Upper lobe of right lung (tissue), 1 donor: ENCODE measurements around the gene NIPAL4. TPM values are rescaled to one million over a fixed set of nuclear protein-coding genes. Genes with fewer than 3 reads are reported as not detected.

Source experiments
- ATAC-seq: fragments of 200-7000 bp; cut with Tn5 transposase; one replicate; pipeline ENCODE4 v1.9.1; 2020; ENCODE audit warnings: mild to moderate bottlenecking, moderate library complexity
- DNase-seq: peaks from one replicate; pipeline ENCODE4 v3.0.0-alpha.2; 2020
- H3K27ac ChIP-seq: fragments of 200-600 bp; one replicate; pipeline ENCODE4 v1.8.0; 2022
- H3K27me3 ChIP-seq: fragments of 200-600 bp; one replicate; pipeline ENCODE4 v1.8.0; 2022; ENCODE audit warnings: mild to moderate bottlenecking
- H3K36me3 ChIP-seq: fragments of 200-600 bp; one replicate; pipeline ENCODE4 v1.8.0; 2022
- H3K4me1 ChIP-seq: fragments of 200-600 bp; one replicate; pipeline ENCODE4 v1.8.0; 2022
- H3K4me3 ChIP-seq: fragments of 200-600 bp; one replicate; pipeline ENCODE4 v1.8.0; 2022; ENCODE audit warnings: mild to moderate bottlenecking
- H3K9me3 ChIP-seq: fragments of 200-600 bp; one replicate; pipeline ENCODE4 v1.8.0; 2022
- intact Hi-C: fragments of 100-400 bp; cut with DNase I; formaldehyde crosslinking; loops from one replicate; pipeline ENCODE4 v1.11.0; 2022
- total RNA-seq: library from RNA; stranded (reverse); fragmentation: NEBNext Ultra II Directional; extraction: Animal tissue kit (Norgen Biotek cat#: 25700); gene quantifications from one replicate; pipeline ENCODE4 v1.2.1, GENCODE V29; 2021
- TF ChIP-seq, protein P1 (sequence below): fragments of 200-600 bp; IDR thresholded peaks from one replicate; pipeline ENCODE4 v1.8.0; 2022; ENCODE audit warnings: antibody characterized with exemption
- donor health status: DM: no; HTN: yes; CAD: no; lungs with severe emphysema.

Gene NIPAL4
- total RNA-seq, 1 donor from 2014 or later: not detected

DNA sequence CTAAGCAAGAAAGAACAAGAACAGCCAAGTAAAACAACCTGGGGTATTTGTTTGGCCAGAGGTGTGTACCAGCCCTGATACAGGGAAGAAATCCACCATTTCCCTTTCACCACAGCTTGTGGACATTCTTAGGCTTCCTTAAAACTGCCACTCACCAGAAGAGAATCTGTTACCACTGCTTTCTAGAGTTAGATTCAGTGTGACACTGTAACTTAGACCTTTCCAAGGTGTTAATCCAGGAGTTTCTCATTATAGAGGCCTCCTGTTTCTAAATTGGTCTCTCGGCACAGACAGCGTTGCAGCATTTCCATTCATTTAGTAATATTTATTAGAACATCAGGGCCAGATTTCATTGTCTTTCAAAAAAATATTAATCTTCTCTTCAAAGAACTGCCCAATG, 55.0 kb downstream of the NIPAL4 start:
- TF ChIP-seq, protein P1, sequence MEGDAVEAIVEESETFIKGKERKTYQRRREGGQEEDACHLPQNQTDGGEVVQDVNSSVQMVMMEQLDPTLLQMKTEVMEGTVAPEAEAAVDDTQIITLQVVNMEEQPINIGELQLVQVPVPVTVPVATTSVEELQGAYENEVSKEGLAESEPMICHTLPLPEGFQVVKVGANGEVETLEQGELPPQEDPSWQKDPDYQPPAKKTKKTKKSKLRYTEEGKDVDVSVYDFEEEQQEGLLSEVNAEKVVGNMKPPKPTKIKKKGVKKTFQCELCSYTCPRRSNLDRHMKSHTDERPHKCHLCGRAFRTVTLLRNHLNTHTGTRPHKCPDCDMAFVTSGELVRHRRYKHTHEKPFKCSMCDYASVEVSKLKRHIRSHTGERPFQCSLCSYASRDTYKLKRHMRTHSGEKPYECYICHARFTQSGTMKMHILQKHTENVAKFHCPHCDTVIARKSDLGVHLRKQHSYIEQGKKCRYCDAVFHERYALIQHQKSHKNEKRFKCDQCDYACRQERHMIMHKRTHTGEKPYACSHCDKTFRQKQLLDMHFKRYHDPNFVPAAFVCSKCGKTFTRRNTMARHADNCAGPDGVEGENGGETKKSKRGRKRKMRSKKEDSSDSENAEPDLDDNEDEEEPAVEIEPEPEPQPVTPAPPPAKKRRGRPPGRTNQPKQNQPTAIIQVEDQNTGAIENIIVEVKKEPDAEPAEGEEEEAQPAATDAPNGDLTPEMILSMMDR: no peak
- Histone ChIP-seq H3K36me3 (peaks cover 6% of the 10 kb centered on the region), H3K4me1 (peaks cover 28% of the 10 kb centered on the region), H3K4me3 (no peak overlapping the region), H3K9me3 (no peaks in the 10 kb centered on the region), H3K27ac (no peak overlapping the region), H3K27me3 (no peaks in the 10 kb centered on the region)
- no peak for DNase-seq
- ATAC-seq: no peak
- intact Hi-C loops: no loop called here

- DNase-seq (no peak), ATAC-seq (no peak)
- Histone ChIP-seq H3K36me3 (peaks cover 6% of the 10 kb centered on the region), H3K4me1 (peaks cover 27% of the 10 kb centered on the region), H3K27me3 (no peaks in the 10 kb centered on the region), H3K4me3 (no peak overlapping the region), H3K27ac (peak overlapping the region; percentile 66), H3K9me3 (no peaks in the 10 kb centered on the region)
- intact Hi-C loops: no loop called here
- TF ChIP-seq, protein P1: no peak
These were observed 56.0 kb downstream of the NIPAL4 start for GRCh38 chr5:157516006-157516405.

GRCh38 chr5:157516626-157517325, 56.8 kb downstream of the NIPAL4 start:
- Histone ChIP-seq H3K36me3 (peaks cover 6% of the 10 kb centered on the region), H3K27me3 (no peaks in the 10 kb centered on the region), H3K9me3 (no peaks in the 10 kb centered on the region), H3K27ac (peak overlapping the region; percentile 66), H3K4me3 (no peak overlapping the region), H3K4me1 (peaks cover 27% of the 10 kb centered on the region)
- intact Hi-C loops: no loop called here
- TF ChIP-seq, protein P1: no peak
- ATAC-seq: peak; percentile 73
- DNase-seq: no peak

- DNase-seq: no peak
- intact Hi-C loops: no loop called here
- peaks cover 24% of the 10 kb centered on the region for H3K4me1 ChIP-seq
These were observed 59.0 kb downstream of the NIPAL4 start for GRCh38 chr5:157518963-157519362.

DNA sequence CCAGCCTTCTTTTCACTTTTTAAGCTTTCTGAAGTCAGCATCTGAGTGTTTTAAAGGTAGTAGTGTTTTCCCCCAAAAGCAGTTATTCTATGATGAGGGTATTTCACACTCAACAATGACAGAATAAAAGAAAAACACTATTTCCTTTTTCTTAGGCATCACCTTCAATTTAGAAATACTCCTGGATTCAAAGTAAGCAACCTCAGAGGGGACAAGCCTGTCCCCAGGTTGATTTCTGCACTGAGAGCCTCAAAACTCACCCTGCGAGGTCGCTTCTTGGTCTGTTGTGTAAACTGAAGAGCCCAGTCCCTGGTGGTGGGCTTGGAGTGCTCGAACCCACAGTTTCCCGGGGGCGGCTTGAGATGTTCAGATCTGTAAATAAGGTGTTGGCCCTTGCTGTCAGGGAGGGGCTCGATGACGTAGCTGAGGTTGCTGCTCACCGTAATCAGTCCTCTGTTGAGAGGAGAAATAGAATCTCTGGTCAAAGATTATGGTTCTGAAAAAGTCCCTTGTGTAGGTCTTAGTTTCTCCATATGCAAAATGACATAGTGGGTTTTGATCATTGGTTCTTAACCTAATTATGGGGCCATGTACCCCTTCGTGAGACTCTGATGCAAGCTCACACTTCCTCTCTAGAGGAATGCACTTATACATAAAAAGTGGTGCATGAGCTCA, 59.7 kb downstream of the NIPAL4 start:
- no peak overlapping the region for H3K27ac ChIP-seq
- intact Hi-C loops: no loop called here
- no peak for DNase-seq

More at GRCh38 chr5:157518963-157519362, 59.0 kb downstream of the NIPAL4 start:
- TF ChIP-seq, protein P1: no peak
- Histone ChIP-seq H3K27ac (no peak overlapping the region), H3K36me3 (peaks cover 6% of the 10 kb centered on the region), H3K9me3 (no peaks in the 10 kb centered on the region), H3K27me3 (no peaks in the 10 kb centered on the region), H3K4me3 (no peak overlapping the region)
- ATAC-seq: no peak

More for the DNA sequence above, 59.7 kb downstream of the NIPAL4 start:
- Histone ChIP-seq H3K36me3 (peaks cover 6% of the 10 kb centered on the region), H3K4me3 (no peak overlapping the region), H3K27me3 (no peaks in the 10 kb centered on the region), H3K9me3 (no peaks in the 10 kb centered on the region), H3K4me1 (peaks cover 26% of the 10 kb centered on the region)
- TF ChIP-seq, protein P1: no peak
- ATAC-seq: no peak
